Endothelial cell of umbilical vein (primary cell): ENCODE measurements around the gene SLC11A1. TPM values are rescaled to one million over a fixed set of nuclear protein-coding genes. Genes with fewer than 3 reads are reported as not detected.

Experiments used
- BruUV-seq: library from RNA; stranded (reverse); fragments of 400-500 nt; replicated peaks from 2 replicates; lab custom pipeline; 2021; lab: Mats Ljungman, UMichigan
- CTCF ChIA-PET: fragments of 300-600, 350-600 bp; sonication (Branson Sonifier 250); formaldehyde crosslinking; loops from one replicate; lab custom pipeline; 2021; ENCODE audit warnings: antibody characterized with exemption, inconsistent platforms; lab: Charles Lee
- POLR2A ChIA-PET: fragments of 300-600, 350-600 bp; sonication (Branson Sonifier 250); formaldehyde crosslinking; loops from one replicate; lab custom pipeline; 2021; ENCODE audit warnings: antibody characterized with exemption, inconsistent platforms; lab: Charles Lee
- DNase-seq: peaks from one replicate; pipeline ENCODE4 v3.0.0-alpha.2; 2011; ENCODE audit warnings: low read depth, low spot score
- FAIRE-seq: peaks from 2 replicates; lab custom pipeline; 2011; peaks lifted over from hg19 to GRCh38; lab: Jason Lieb, UNC
- H2AFZ ChIP-seq: 2 replicates; pipeline ENCODE4 v1.6.0; 2012; ENCODE audit warnings: low read depth, low read length, control low read depth, inconsistent platforms
- H3K27ac ChIP-seq: 2 replicates; pipeline ENCODE4 v1.5.1; 2011; ENCODE audit warnings: low read depth, mild to moderate bottlenecking, control low read depth, low read length, moderate library complexity; ENCODE audit not compliant: insufficient read depth
- H3K27me3 ChIP-seq, 2 experiments: 2 replicates each; pipeline versions ENCODE4 v1.6.0 to v1.6.1; 2011; ENCODE audit warnings: low read length in 2 of 2, mixed read lengths in 1 of 2; ENCODE audit not compliant: control insufficient read depth in 2 of 2, insufficient read depth in 2 of 2
- H3K36me3 ChIP-seq, 2 experiments: 2 replicates in 1 of 2; 3 replicates in 1 of 2; pipeline ENCODE4 v1.5.1; 2011; ENCODE audit warnings: low read length in 2 of 2, mild to moderate bottlenecking in 1 of 2, moderate library complexity in 1 of 2; ENCODE audit not compliant: control insufficient read depth in 2 of 2, insufficient read depth in 2 of 2; ENCODE audit errors: extremely low read depth in 1 of 2
- H3K4me1 ChIP-seq: 3 replicates; pipeline ENCODE4 v1.5.1; 2011; ENCODE audit warnings: mild to moderate bottlenecking, low read length; ENCODE audit not compliant: control insufficient read depth, insufficient read depth; ENCODE audit errors: extremely low read depth
- H3K4me2 ChIP-seq: 2 replicates; pipeline ENCODE4 v1.6.1; 2011; ENCODE audit warnings: low read length, control low read depth, mixed read lengths; ENCODE audit not compliant: insufficient read depth
- H3K4me3 ChIP-seq, 3 experiments: fragments of 200-600 bp in 1 of 3; sonication (generic), shearing (Covaris generic) in 1 of 3; replicated peaks in 1 of 3; 2 replicates each; pipeline ENCODE4 v1.5.1; 2011 to 2016; ENCODE audit warnings: control low read depth in 3 of 3, low read length in 3 of 3, mild to moderate bottlenecking in 2 of 3, inconsistent platforms in 1 of 3, low read depth in 1 of 3, moderate library complexity in 1 of 3; ENCODE audit not compliant: insufficient read depth in 1 of 3
- H3K79me2 ChIP-seq: 2 replicates; pipeline ENCODE4 v1.6.0; 2012; ENCODE audit warnings: low read length, inconsistent platforms; ENCODE audit not compliant: control insufficient read depth, insufficient read depth
- H3K9ac ChIP-seq: replicated peaks from 2 replicates; pipeline ENCODE3; 2011; ENCODE audit warnings: low read length, control low read depth; ENCODE audit not compliant: insufficient read depth; ENCODE audit errors: extremely low read depth
- H3K9me1 ChIP-seq: replicated peaks from 3 replicates; pipeline ENCODE4 v1.6.0; 2011; ENCODE audit warnings: mild to moderate bottlenecking, low read length; ENCODE audit not compliant: control insufficient read depth, insufficient read depth; ENCODE audit errors: extremely low read depth
- H3K9me3 ChIP-seq: replicated peaks from 2 replicates; pipeline ENCODE4 v1.5.1; 2012; ENCODE audit warnings: low read length, inconsistent platforms; ENCODE audit not compliant: control insufficient read depth, insufficient read depth
- H4K20me1 ChIP-seq: replicated peaks from 2 replicates; pipeline ENCODE3; 2011; ENCODE audit warnings: mild to moderate bottlenecking, low read length; ENCODE audit not compliant: control insufficient read depth, insufficient read depth; ENCODE audit errors: extremely low read depth
- CTCF ChIP-seq, 2 donors: IDR thresholded peaks; 1 replicate in 1 of 2; 2 replicates in 1 of 2; pipeline ENCODE4 v1.5.1; 2011; ENCODE audit warnings: low read length in 2 of 2, mild to moderate bottlenecking in 2 of 2, moderate library complexity in 2 of 2, control low read depth in 1 of 2, inconsistent platforms in 1 of 2, low read depth in 1 of 2; ENCODE audit not compliant: insufficient read depth in 1 of 2; ENCODE audit errors: extremely low read depth in 1 of 2
- EZH2 ChIP-seq: IDR thresholded peaks from 2 replicates; pipeline ENCODE4 v1.6.1; 2012; ENCODE audit warnings: borderline replicate concordance, low read depth, mild to moderate bottlenecking, moderate library complexity, low read length, inconsistent platforms; ENCODE audit not compliant: severe bottlenecking
- FOS ChIP-seq: IDR thresholded peaks from 2 replicates; pipeline ENCODE4 v1.6.1; 2011; ENCODE audit warnings: mild to moderate bottlenecking, low read length, moderate library complexity, borderline replicate concordance; ENCODE audit not compliant: insufficient read depth
- GATA2 ChIP-seq: IDR thresholded peaks from 2 replicates; pipeline ENCODE4 v1.7.0; 2011; ENCODE audit warnings: low read depth, mild to moderate bottlenecking, moderate library complexity, mixed read lengths, low read length; ENCODE audit not compliant: insufficient read length, insufficient read depth
- JUN ChIP-seq: IDR thresholded peaks from 2 replicates; pipeline ENCODE4 v1.6.1; 2011; ENCODE audit warnings: borderline replicate concordance, low read depth; ENCODE audit not compliant: insufficient read length, insufficient read depth
- MYC ChIP-seq: IDR thresholded peaks from one replicate; pipeline ENCODE4 v1.6.1; 2011; ENCODE audit warnings: mild to moderate bottlenecking, low read depth, low read length
- POLR2A ChIP-seq: IDR thresholded peaks from 2 replicates; pipeline ENCODE4 v1.6.1; 2012; ENCODE audit warnings: low read depth, mild to moderate bottlenecking, control low read depth, low read length
- POLR2AphosphoS5 ChIP-seq: IDR thresholded peaks from 2 replicates; pipeline ENCODE4 v1.6.1; 2012; ENCODE audit warnings: low read depth, mild to moderate bottlenecking, control low read depth, low read length, moderate library complexity; ENCODE audit not compliant: insufficient read depth
- dilution Hi-C: fragments of 300-500 bp; cut with MboI; formaldehyde crosslinking; loops from one replicate; pipeline ENCODE4 v1.15.0; 2019; ENCODE audit warnings: low sequenced_read_pairs; ENCODE audit not compliant: extremely low pct_ligation_motif_present
- intact Hi-C: fragments of 100-400 bp; cut with micrococcal nuclease; formaldehyde crosslinking; loops from one replicate; pipeline ENCODE4 v1.10.0; 2022
- polyA plus RNA-seq, 4 experiments: library from polyadenylated mRNA; depleted of rRNA in 3 of 4; stranded (reverse) in 3 of 4; unstranded in 1 of 4; fragments of >200 nt; gene quantifications; 2 replicates each; pipeline versions ENCODE4 v1.2.1 to v1.2.3, GENCODE V29; 2011 to 2012; ENCODE audit warnings: missing spikeins in 1 of 4
- total RNA-seq: library from RNA; stranded (reverse); gene quantifications from 2 replicates; pipeline ENCODE4 v1.2.3, GENCODE V29; 2021
- TF ChIP-seq, protein P1 (sequence below): IDR thresholded peaks from 2 replicates; pipeline ENCODE4 v1.6.1; 2011; ENCODE audit not compliant: insufficient read depth, insufficient read length

SLC11A1 gene
- total and polyA plus RNA-seq, 2 donors (not counting 3 experiments of a cell fraction or from before 2014, with no cell fraction given), result 0.03 TPM; not detected in 1

- no peaks in the 10 kb centered on the region for H3K4me1 ChIP-seq
- ChIA-PET POLR2A (no interaction called here), CTCF (interaction anchor here (6.2 kb wide), 1 partner anchor 55 kb away, joined by 178 read pairs; no protein-coding TSS in a partner anchor)
- H2AFZ ChIP-seq, result no peak overlapping the region
- no peaks in the 10 kb centered on the region for H3K36me3 ChIP-seq
- no peak overlapping the region for H3K4me2 ChIP-seq
- no peaks in the 10 kb centered on the region for H3K9me1 ChIP-seq
- BruUV-seq, result no TSS peak
- no peaks in the 10 kb centered on the region for H3K9me3 ChIP-seq
- DNase-seq (no peak), FAIRE-seq (no peak)
- H3K9ac ChIP-seq, result no peak overlapping the region
- no peak overlapping the region for H3K27ac ChIP-seq
- H3K27me3 ChIP-seq, result no peaks in the 10 kb centered on the region
- H4K20me1 ChIP-seq, result no peaks in the 10 kb centered on the region
- TF ChIP-seq, protein P1, sequence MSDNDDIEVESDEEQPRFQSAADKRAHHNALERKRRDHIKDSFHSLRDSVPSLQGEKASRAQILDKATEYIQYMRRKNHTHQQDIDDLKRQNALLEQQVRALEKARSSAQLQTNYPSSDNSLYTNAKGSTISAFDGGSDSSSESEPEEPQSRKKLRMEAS, result no peak
- TF ChIP-seq FOS (no peak), POLR2AphosphoS5 (no peak), POLR2A (no peak), MYC (no peak), GATA2 (no peak), CTCF (IDR thresholded peaks at IDR 0.05; ENCODE audit: extremely low read depth in 1 of 2, insufficient read depth in 1 of 2, low read depth in 1 of 2, low read length in 2 of 2) (no peak), JUN (no peak), EZH2 (no peak)
- no peaks in the 10 kb centered on the region for H3K79me2 ChIP-seq
- intact Hi-C loops (no loop called here), dilution Hi-C loops (no loop called here)
- no peak overlapping the region for H3K4me3 ChIP-seq
These were observed 28.0 kb upstream of the SLC11A1 start for GRCh38 chr2:218354045-218354444.
